IMR-90 (cell line): ENCODE results near the gene CACNA1I. TPM values are rescaled to one million over a fixed set of nuclear protein-coding genes. Genes with fewer than 3 reads are reported as not detected.

Experiments used
- ATAC-seq: fragments of 200-7000 bp; cut with Tn5 transposase; 2 replicates; pipeline ENCODE4 v1.9.1; 2020; ENCODE audit warnings: low read depth, mild to moderate bottlenecking, moderate library complexity
- BruUV-seq: library from RNA; stranded (reverse); fragments of 400-500 nt; replicated peaks from 2 replicates; lab custom pipeline; 2021; lab: Mats Ljungman, UMichigan
- CTCF ChIA-PET: fragments of 300-600 bp; formaldehyde crosslinking; extraction: SDS; loops from one replicate; lab custom pipeline; 2021; ENCODE audit warnings: antibody characterized with exemption; lab: Yijun Ruan, JAX
- POLR2A ChIA-PET: fragments of 300-600 bp; sonication (Branson Sonifier 250); formaldehyde crosslinking; loops from one replicate; lab custom pipeline; 2022; ENCODE audit warnings: antibody characterized with exemption; ENCODE audit not compliant: unreplicated experiment; lab: Charles Lee
- DNase-seq: peaks from one replicate; pipeline ENCODE4 v3.0.0; 2013
- H2AFZ ChIP-seq: replicated peaks from 2 replicates; pipeline ENCODE3; 2013; ENCODE audit warnings: low read length, mild to moderate bottlenecking; ENCODE audit not compliant: poor library complexity
- H2AK5ac ChIP-seq: 2 replicates; pipeline ENCODE4 v1.6.1; 2013; ENCODE audit warnings: low read depth, low read length, inconsistent platforms
- H2AK9ac ChIP-seq: replicated peaks from 2 replicates; pipeline ENCODE3; 2013; ENCODE audit warnings: mild to moderate bottlenecking, low read depth, low read length, moderate library complexity; ENCODE audit not compliant: poor library complexity
- H2BK120ac ChIP-seq: 2 replicates; pipeline ENCODE4 v1.6.1; 2013; ENCODE audit warnings: low read depth, low read length, inconsistent platforms
- H2BK15ac ChIP-seq: 3 replicates; pipeline ENCODE4 v1.6.1; 2013; ENCODE audit warnings: low read depth, low read length, inconsistent platforms
- H2BK20ac ChIP-seq: 2 replicates; pipeline ENCODE4 v1.6.1; 2013; ENCODE audit warnings: low read depth, mild to moderate bottlenecking, inconsistent platforms, low read length, moderate library complexity
- H2BK5ac ChIP-seq: 2 replicates; pipeline ENCODE4 v1.6.1; 2013; ENCODE audit warnings: mild to moderate bottlenecking, low read depth, low read length, inconsistent platforms; ENCODE audit not compliant: poor library complexity, severe bottlenecking
- H3K14ac ChIP-seq: replicated peaks from 2 replicates; pipeline ENCODE4 v1.6.1; 2013; ENCODE audit warnings: low read depth, low read length, inconsistent platforms
- H3K18ac ChIP-seq: 2 replicates; pipeline ENCODE4 v1.6.1; 2013; ENCODE audit warnings: low read depth, low read length, control low read depth
- H3K23ac ChIP-seq: 2 replicates; pipeline ENCODE4 v1.6.1; 2013; ENCODE audit warnings: low read depth, low read length, inconsistent platforms
- H3K27ac ChIP-seq: 2 replicates; pipeline ENCODE4 v1.5.1; 2013; ENCODE audit warnings: mild to moderate bottlenecking, control low read depth, low read length; ENCODE audit not compliant: insufficient read depth
- H3K27me3 ChIP-seq: 2 replicates; pipeline ENCODE4 v1.6.1; 2013; ENCODE audit warnings: low read length; ENCODE audit not compliant: control insufficient read depth, insufficient read depth
- H3K36me3 ChIP-seq: 2 replicates; pipeline ENCODE4 v1.6.1; 2013; ENCODE audit warnings: low read length, mixed read lengths; ENCODE audit not compliant: control insufficient read depth, insufficient read depth
- H3K4ac ChIP-seq: 2 replicates; pipeline ENCODE4 v1.6.1; 2013; ENCODE audit warnings: low read depth, low read length, inconsistent platforms
- H3K4me1 ChIP-seq: 2 replicates; pipeline ENCODE4 v1.6.1; 2013; ENCODE audit warnings: low read length, mixed read lengths; ENCODE audit not compliant: control insufficient read depth, insufficient read depth
- H3K4me2 ChIP-seq: 2 replicates; pipeline ENCODE4 v1.6.1; 2013; ENCODE audit warnings: low read depth, mild to moderate bottlenecking, control low read depth, low read length, moderate library complexity
- H3K4me3 ChIP-seq: 2 replicates; pipeline ENCODE4 v1.5.1; 2013; ENCODE audit warnings: low read depth, mild to moderate bottlenecking, control low read depth, low read length, moderate library complexity; ENCODE audit not compliant: insufficient read depth
- H3K56ac ChIP-seq: 2 replicates; pipeline ENCODE4 v1.6.1; 2013; ENCODE audit warnings: low read length, inconsistent platforms; ENCODE audit not compliant: insufficient read depth; ENCODE audit errors: extremely low read depth
- H3K79me1 ChIP-seq, 2 experiments: 2 replicates each; pipeline ENCODE4 v1.6.1; 2013; ENCODE audit warnings: low read length in 2 of 2, inconsistent platforms in 1 of 2, low read depth in 1 of 2
- H3K9ac ChIP-seq: 2 replicates; pipeline ENCODE4 v1.6.1; 2013; ENCODE audit warnings: low read depth, low read length, control low read depth
- H3K9me1 ChIP-seq: 2 replicates; pipeline ENCODE4 v1.6.1; 2013; ENCODE audit warnings: low read length, inconsistent platforms; ENCODE audit not compliant: insufficient read depth
- H3K9me3 ChIP-seq: 2 replicates; pipeline ENCODE4 v1.6.1; 2013; ENCODE audit warnings: low read length; ENCODE audit not compliant: control insufficient read depth, insufficient read depth
- H4K20me1 ChIP-seq: 2 replicates; pipeline ENCODE4 v1.6.1; 2013; ENCODE audit warnings: low read length, inconsistent platforms; ENCODE audit not compliant: insufficient read depth
- H4K5ac ChIP-seq: 2 replicates; pipeline ENCODE4 v1.6.1; 2013; ENCODE audit warnings: mild to moderate bottlenecking, low read depth, low read length, control low read depth
- H4K8ac ChIP-seq, 2 experiments: 2 replicates each; pipeline ENCODE4 v1.6.1; 2013; ENCODE audit warnings: low read depth in 2 of 2, low read length in 2 of 2, control low read depth in 1 of 2, inconsistent platforms in 1 of 2
- H4K91ac ChIP-seq: 2 replicates; pipeline ENCODE4 v1.6.1; 2013; ENCODE audit warnings: low read depth, low read length, inconsistent platforms; ENCODE audit not compliant: insufficient read depth
- CHD1 ChIP-seq: IDR thresholded peaks from 2 replicates; pipeline ENCODE4 v1.6.1; 2012; ENCODE audit warnings: low read depth, low read length, improper control_type of control experiment
- MAZ ChIP-seq: IDR thresholded peaks from 2 replicates; pipeline ENCODE4 v1.6.1; 2012; ENCODE audit warnings: low read depth, mild to moderate bottlenecking, low read length, improper control_type of control experiment, moderate library complexity, borderline replicate concordance
- POLR2A ChIP-seq: IDR thresholded peaks from 2 replicates; pipeline ENCODE4 v1.6.1; 2012; ENCODE audit warnings: mild to moderate bottlenecking, low read depth, low read length
- RCOR1 ChIP-seq: IDR thresholded peaks from 2 replicates; pipeline ENCODE4 v1.6.1; 2012; ENCODE audit warnings: mild to moderate bottlenecking, low read length, improper control_type of control experiment; ENCODE audit not compliant: insufficient replicate concordance
- WGBS, 2 experiments: methylation state at CpG; one replicate each; pipeline versions ENCODE4 v1.1.5 to v1.1.7; 2013; ENCODE audit warnings: missing lambda C conversion rate in 2 of 2; ENCODE audit not compliant: insufficient read length in 1 of 2; ENCODE audit errors: extremely low coverage in 2 of 2; 5-methylcytosine and 5-hydroxymethylcytosine counted together
- dilution Hi-C: fragments of 300-500 bp; cut with HindIII; formaldehyde crosslinking; loops from one replicate; pipeline ENCODE4 v1.14.3; 2018; ENCODE audit warnings: low sequenced_read_pairs; ENCODE audit not compliant: unreplicated experiment
- in situ Hi-C: fragments of 300-500 bp; cut with MboI; formaldehyde crosslinking; loops from 3 replicates; pipeline ENCODE4 v1.14.3; 2019; ENCODE audit warnings: low sequenced_read_pairs, inconsistent platforms, mixed read lengths
- intact Hi-C: fragments of 100-400 bp; cut with micrococcal nuclease; formaldehyde crosslinking; loops from 2 replicates; pipeline ENCODE4 v1.10.0; 2022
- polyA plus RNA-seq, 3 experiments: library from polyadenylated mRNA; depleted of rRNA; stranded (reverse); fragments of >200 nt; gene quantifications; 2 replicates each; pipeline ENCODE4 v1.2.3, GENCODE V29; 2012; ENCODE audit warnings: low replicate concordance in 1 of 3
- total RNA-seq: library from RNA; depleted of rRNA; stranded (reverse); fragments of >200 nt; gene quantifications from 2 replicates; pipeline ENCODE4 v1.2.3, GENCODE V29; 2012

CACNA1I gene
- total and polyA plus RNA-seq, 2 of the 4 experiments (the other 2 are of a cell fraction) = under 0.01 to 0.02 TPM

- Histone ChIP-seq H2BK15ac (no peak overlapping the region), H3K14ac (no peak overlapping the region), H3K9me1 (no peaks in the 10 kb centered on the region), H3K9me3 (no peaks in the 10 kb centered on the region), H3K18ac (no peak overlapping the region), H4K8ac (no peak overlapping the region), H3K27ac (no peak overlapping the region), H3K4me2 (no peak overlapping the region), H2AK5ac (no peak overlapping the region), H3K9ac (no peak overlapping the region), H3K79me1 (no peaks in the 10 kb centered on the region), H4K91ac (no peak overlapping the region), H2AFZ (no peak overlapping the region), H2BK120ac (no peak overlapping the region), H3K56ac (no peak overlapping the region), H3K27me3 (peaks cover 29% of the 10 kb centered on the region), H3K4ac (no peak overlapping the region), H2AK9ac (no peak overlapping the region), H4K5ac (no peak overlapping the region), H3K4me3 (no peak overlapping the region), H3K36me3 (no peaks in the 10 kb centered on the region), H2BK20ac (no peak overlapping the region), H4K20me1 (no peaks in the 10 kb centered on the region), H2BK5ac (no peak overlapping the region), H3K23ac (no peak overlapping the region), H3K4me1 (peaks cover 5% of the 10 kb centered on the region; the same call in 1 of the 2 replicates)
- ATAC-seq (no peak), DNase-seq (no peak)
- no TSS peak for BruUV-seq
- 53% methylated on average over 2 of the region's 9 CpGs; no CpG with 5 or more reads in 1 of the 2 experiments for WGBS, 2 experiments
- no peak for TF ChIP-seq POLR2A
- TF ChIP-seq RCOR1 = no peak
- no peak for TF ChIP-seq CHD1
- TF ChIP-seq MAZ = no peak
- POLR2A ChIA-PET = interaction anchor here (0.5 kb wide), 1 partner anchor 100 kb away, joined by 5 read pairs; no protein-coding TSS in a partner anchor
- CTCF ChIA-PET = no interaction called here
- intact Hi-C loops (no loop called here), in situ Hi-C loops (no loop called here), dilution Hi-C loops (no loop called here)
Observed at GRCh38 chr22:39641660-39642310, 71.2 kb downstream of the CACNA1I start.
